Liver (tissue), 9 donors: Measurements from ENCODE around the gene FBN3. TPM values are rescaled to one million over a fixed set of nuclear protein-coding genes. Genes with fewer than 3 reads are reported as not detected.

ENCODE experiments used
- DNase-seq: peaks from one replicate; pipeline ENCODE4 v3.0.0-alpha.2; 2017; ENCODE audit warnings: low spot score
- H3K27ac ChIP-seq, 2 donors: one replicate each; pipeline ENCODE4 v1.7.0; 2013; ENCODE audit warnings: inconsistent platforms in 2 of 2, low read length in 2 of 2, control low read depth in 1 of 2, low read depth in 1 of 2, mild to moderate bottlenecking in 1 of 2
- H3K27me3 ChIP-seq, 4 donors: one replicate each; pipeline versions ENCODE4 v1.6.1 to v1.7.0; 2013; ENCODE audit warnings: low read length in 3 of 4, inconsistent platforms in 1 of 4, mild to moderate bottlenecking in 1 of 4, moderate library complexity in 1 of 4; ENCODE audit not compliant: control insufficient read depth in 4 of 4, insufficient read depth in 4 of 4
- H3K36me3 ChIP-seq, 4 donors: one replicate each; pipeline versions ENCODE4 v1.6.1 to v1.7.0; 2013; ENCODE audit warnings: low read length in 3 of 4, mild to moderate bottlenecking in 3 of 4, low read depth in 1 of 4, moderate library complexity in 1 of 4; ENCODE audit not compliant: control insufficient read depth in 4 of 4, insufficient read depth in 3 of 4
- H3K4me1 ChIP-seq, 4 donors: one replicate each; pipeline versions ENCODE4 v1.6.1 to v1.7.0; 2013; ENCODE audit warnings: low read length in 3 of 4, mild to moderate bottlenecking in 3 of 4, moderate library complexity in 1 of 4; ENCODE audit not compliant: control insufficient read depth in 4 of 4, insufficient read depth in 4 of 4
- H3K4me3 ChIP-seq, 3 donors: one replicate each; pipeline versions ENCODE4 v1.6.1 to v1.7.0; 2013; ENCODE audit warnings: low read length in 3 of 3, control low read depth in 1 of 3, low read depth in 1 of 3, mild to moderate bottlenecking in 1 of 3
- H3K9ac ChIP-seq, 2 donors: one replicate each; pipeline ENCODE4 v1.7.0; 2013; ENCODE audit warnings: low read length in 2 of 2, mild to moderate bottlenecking in 2 of 2, moderate library complexity in 2 of 2, control low read depth in 1 of 2, low read depth in 1 of 2
- H3K9me3 ChIP-seq, 4 donors: one replicate each; pipeline versions ENCODE4 v1.6.1 to v1.7.0; 2013; ENCODE audit warnings: low read length in 3 of 4; ENCODE audit not compliant: control insufficient read depth in 4 of 4
- EGR1 ChIP-seq, 2 donors: IDR thresholded peaks; 2 replicates each; pipeline ENCODE4 v1.6.1; 2016 to 2018; ENCODE audit warnings: antibody characterized with exemption in 2 of 2, low read depth in 2 of 2
- FOXA1 ChIP-seq: IDR thresholded peaks from 2 replicates; pipeline ENCODE4 v1.6.1; 2016; ENCODE audit warnings: antibody characterized with exemption
- FOXA2 ChIP-seq: IDR thresholded peaks from 2 replicates; pipeline ENCODE4 v1.6.1; 2016; ENCODE audit warnings: antibody characterized with exemption
- GABPA ChIP-seq, 2 donors: IDR thresholded peaks in 1 of 2; conservative IDR thresholded peaks in 1 of 2; 2 replicates each; pipeline ENCODE4 v1.6.1; 2016; ENCODE audit warnings: antibody characterized with exemption in 2 of 2, mild to moderate bottlenecking in 1 of 2, moderate library complexity in 1 of 2
- HNF4A ChIP-seq, 2 donors: conservative IDR thresholded peaks; 2 replicates each; pipeline ENCODE4 v1.6.1; 2016; ENCODE audit warnings: antibody characterized with exemption in 2 of 2, mild to moderate bottlenecking in 2 of 2
- HNF4G ChIP-seq: IDR thresholded peaks from 2 replicates; pipeline ENCODE4 v1.6.1; 2016; ENCODE audit warnings: antibody characterized with exemption
- JUND ChIP-seq, 2 donors: IDR thresholded peaks; 2 replicates each; pipeline ENCODE4 v1.6.1; 2016; ENCODE audit warnings: antibody characterized with exemption in 2 of 2
- NR2F2 ChIP-seq: IDR thresholded peaks from 2 replicates; pipeline ENCODE4 v1.6.1; 2016; ENCODE audit warnings: antibody characterized with exemption
- RAD21 ChIP-seq, 2 donors: IDR thresholded peaks; 2 replicates each; pipeline ENCODE4 v1.6.1; 2016; ENCODE audit warnings: antibody characterized with exemption in 2 of 2, mild to moderate bottlenecking in 2 of 2
- RXRA ChIP-seq, 2 donors: IDR thresholded peaks; 2 replicates each; pipeline ENCODE4 v1.6.1; 2017 to 2018; ENCODE audit warnings: antibody characterized with exemption in 2 of 2, mild to moderate bottlenecking in 1 of 2
- SP1 ChIP-seq: IDR thresholded peaks from 2 replicates; pipeline ENCODE4 v1.6.1; 2018; ENCODE audit warnings: antibody characterized with exemption, mild to moderate bottlenecking
- TAF1 ChIP-seq: conservative IDR thresholded peaks from 2 replicates; pipeline ENCODE4 v1.6.1; 2016; ENCODE audit warnings: antibody characterized with exemption, mild to moderate bottlenecking
- YY1 ChIP-seq: IDR thresholded peaks from 2 replicates; pipeline ENCODE4 v1.6.1; 2016; ENCODE audit warnings: antibody characterized with exemption, mild to moderate bottlenecking
- WGBS: extraction: QIAGEN DNeasy Blood & Tissue Kit; methylation state at CpG from one replicate; pipeline ENCODE4 v1.1.7; 2013; 5-methylcytosine and 5-hydroxymethylcytosine counted together
- polyA plus RNA-seq, 2 donors: library from polyadenylated mRNA; stranded (reverse) in 1 of 2; unstranded in 1 of 2; fragments of 200-250 nt in 1 of 2; fragments of >200 nt in 1 of 2; fragmentation: Nextera tagmentation in 1 of 2; extraction: Ambion mirVana in 1 of 2; gene quantifications; one replicate each; pipeline versions ENCODE4 v1.2.1 to v1.2.3, GENCODE V29; 2013 to 2015
- total RNA-seq, 2 donors: library from RNA; depleted of rRNA; stranded (reverse); fragments of >200 nt; gene quantifications; one replicate each; pipeline ENCODE4 v1.2.3, GENCODE V29; 2014
- TF ChIP-seq, protein P1 (sequence below): IDR thresholded peaks from 2 replicates; pipeline ENCODE4 v1.6.1; 2016; ENCODE audit warnings: antibody characterized with exemption
- TF ChIP-seq, protein P2 (sequence below): IDR thresholded peaks from 2 replicates; pipeline ENCODE4 v1.6.1; 2016; ENCODE audit warnings: antibody characterized with exemption
- TF ChIP-seq, protein P3 (sequence below): IDR thresholded peaks from 2 replicates; pipeline ENCODE4 v1.6.1; 2016; ENCODE audit warnings: antibody characterized with exemption
- TF ChIP-seq, protein P4 (sequence below): IDR thresholded peaks from 2 replicates; pipeline ENCODE4 v1.6.1; 2016; ENCODE audit warnings: antibody characterized with exemption, mild to moderate bottlenecking
- TF ChIP-seq, protein P5 (sequence below): fragments of 150-350 bp; IDR thresholded peaks from 2 replicates; pipeline ENCODE4 v1.5.1; 2017; ENCODE audit warnings: improper control_type of control experiment, low read depth, low read length; ENCODE audit not compliant: missing input control
- donor health status: healthy.
- donor health status: healthy.
- donor health status: healthy.
- donor health status: healthy.
- donor health status: healthy.

FBN3 gene
- total and polyA plus RNA-seq, 4 donors = under 0.01 to 0.61 (median 0.08) TPM; not detected in 1

DNA sequence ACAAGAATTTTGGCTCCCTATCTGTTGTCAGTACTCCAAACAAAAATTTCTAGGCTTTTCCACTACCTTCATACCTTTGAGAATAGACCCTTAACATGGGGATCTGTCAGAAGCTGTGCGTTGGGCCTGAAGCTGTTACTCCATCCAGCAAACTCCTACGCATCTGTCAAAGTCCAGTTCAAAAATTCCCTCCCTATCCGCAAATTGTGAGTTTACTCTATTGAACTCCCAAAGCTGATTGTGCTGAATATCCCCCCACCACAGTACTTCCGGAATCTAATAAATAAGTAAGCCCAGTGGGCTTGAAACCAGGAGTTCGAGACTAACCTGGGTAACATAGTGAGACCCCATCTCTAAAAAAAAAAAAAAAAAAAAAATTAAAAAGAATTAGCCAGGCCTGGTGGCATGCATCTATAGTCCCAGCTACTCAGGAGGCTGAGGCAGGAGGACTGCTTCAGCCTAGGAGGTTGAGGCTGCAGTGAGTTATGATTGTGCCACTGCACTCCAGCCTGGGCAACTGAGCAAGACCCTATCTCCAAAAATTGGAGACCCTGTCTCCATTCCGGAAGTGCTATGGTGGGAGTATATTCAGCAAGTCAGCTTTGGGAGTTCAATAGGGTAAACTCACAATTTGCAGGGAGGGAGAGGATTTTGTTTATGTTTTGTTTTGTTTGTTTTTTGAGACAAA is 930 bp upstream of the FBN3 start:
- 77% methylated on average over 6 of the region's 6 CpGs for WGBS
- H3K9ac ChIP-seq = no peak overlapping the region
- no peaks in the 10 kb centered on the region for H3K36me3 ChIP-seq
- no peak overlapping the region for H3K27ac ChIP-seq
- DNase-seq = no peak
- no peak overlapping the region for H3K4me3 ChIP-seq
- TF ChIP-seq NR2F2 (no peak), SP1 (no peak), FOXA2 (no peak), RXRA (IDR thresholded peaks at IDR 0.05) (no peak), HNF4A (conservative IDR thresholded peaks at IDR 0.05) (no peak), HNF4G (no peak), RAD21 (IDR thresholded peaks at IDR 0.05) (no peak), EGR1 (IDR thresholded peaks at IDR 0.05; ENCODE audit: low read depth in 2 of 2) (no peak), JUND (IDR thresholded peaks at IDR 0.05) (no peak), GABPA (IDR thresholded peaks at IDR 0.05 in 1 of 2, conservative IDR thresholded peaks at IDR 0.05 in 1 of 2) (no peak), YY1 (no peak), TAF1 (no peak), FOXA1 (no peak)
- TF ChIP-seq, protein P1, sequence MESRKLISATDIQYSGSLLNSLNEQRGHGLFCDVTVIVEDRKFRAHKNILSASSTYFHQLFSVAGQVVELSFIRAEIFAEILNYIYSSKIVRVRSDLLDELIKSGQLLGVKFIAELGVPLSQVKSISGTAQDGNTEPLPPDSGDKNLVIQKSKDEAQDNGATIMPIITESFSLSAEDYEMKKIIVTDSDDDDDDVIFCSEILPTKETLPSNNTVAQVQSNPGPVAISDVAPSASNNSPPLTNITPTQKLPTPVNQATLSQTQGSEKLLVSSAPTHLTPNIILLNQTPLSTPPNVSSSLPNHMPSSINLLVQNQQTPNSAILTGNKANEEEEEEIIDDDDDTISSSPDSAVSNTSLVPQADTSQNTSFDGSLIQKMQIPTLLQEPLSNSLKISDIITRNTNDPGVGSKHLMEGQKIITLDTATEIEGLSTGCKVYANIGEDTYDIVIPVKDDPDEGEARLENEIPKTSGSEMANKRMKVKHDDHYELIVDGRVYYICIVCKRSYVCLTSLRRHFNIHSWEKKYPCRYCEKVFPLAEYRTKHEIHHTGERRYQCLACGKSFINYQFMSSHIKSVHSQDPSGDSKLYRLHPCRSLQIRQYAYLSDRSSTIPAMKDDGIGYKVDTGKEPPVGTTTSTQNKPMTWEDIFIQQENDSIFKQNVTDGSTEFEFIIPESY = no peak
- TF ChIP-seq, protein P2, sequence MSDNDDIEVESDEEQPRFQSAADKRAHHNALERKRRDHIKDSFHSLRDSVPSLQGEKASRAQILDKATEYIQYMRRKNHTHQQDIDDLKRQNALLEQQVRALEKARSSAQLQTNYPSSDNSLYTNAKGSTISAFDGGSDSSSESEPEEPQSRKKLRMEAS = no peak
- TF ChIP-seq, protein P3, sequence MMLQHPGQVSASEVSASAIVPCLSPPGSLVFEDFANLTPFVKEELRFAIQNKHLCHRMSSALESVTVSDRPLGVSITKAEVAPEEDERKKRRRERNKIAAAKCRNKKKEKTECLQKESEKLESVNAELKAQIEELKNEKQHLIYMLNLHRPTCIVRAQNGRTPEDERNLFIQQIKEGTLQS = no peak
- TF ChIP-seq, protein P4, sequence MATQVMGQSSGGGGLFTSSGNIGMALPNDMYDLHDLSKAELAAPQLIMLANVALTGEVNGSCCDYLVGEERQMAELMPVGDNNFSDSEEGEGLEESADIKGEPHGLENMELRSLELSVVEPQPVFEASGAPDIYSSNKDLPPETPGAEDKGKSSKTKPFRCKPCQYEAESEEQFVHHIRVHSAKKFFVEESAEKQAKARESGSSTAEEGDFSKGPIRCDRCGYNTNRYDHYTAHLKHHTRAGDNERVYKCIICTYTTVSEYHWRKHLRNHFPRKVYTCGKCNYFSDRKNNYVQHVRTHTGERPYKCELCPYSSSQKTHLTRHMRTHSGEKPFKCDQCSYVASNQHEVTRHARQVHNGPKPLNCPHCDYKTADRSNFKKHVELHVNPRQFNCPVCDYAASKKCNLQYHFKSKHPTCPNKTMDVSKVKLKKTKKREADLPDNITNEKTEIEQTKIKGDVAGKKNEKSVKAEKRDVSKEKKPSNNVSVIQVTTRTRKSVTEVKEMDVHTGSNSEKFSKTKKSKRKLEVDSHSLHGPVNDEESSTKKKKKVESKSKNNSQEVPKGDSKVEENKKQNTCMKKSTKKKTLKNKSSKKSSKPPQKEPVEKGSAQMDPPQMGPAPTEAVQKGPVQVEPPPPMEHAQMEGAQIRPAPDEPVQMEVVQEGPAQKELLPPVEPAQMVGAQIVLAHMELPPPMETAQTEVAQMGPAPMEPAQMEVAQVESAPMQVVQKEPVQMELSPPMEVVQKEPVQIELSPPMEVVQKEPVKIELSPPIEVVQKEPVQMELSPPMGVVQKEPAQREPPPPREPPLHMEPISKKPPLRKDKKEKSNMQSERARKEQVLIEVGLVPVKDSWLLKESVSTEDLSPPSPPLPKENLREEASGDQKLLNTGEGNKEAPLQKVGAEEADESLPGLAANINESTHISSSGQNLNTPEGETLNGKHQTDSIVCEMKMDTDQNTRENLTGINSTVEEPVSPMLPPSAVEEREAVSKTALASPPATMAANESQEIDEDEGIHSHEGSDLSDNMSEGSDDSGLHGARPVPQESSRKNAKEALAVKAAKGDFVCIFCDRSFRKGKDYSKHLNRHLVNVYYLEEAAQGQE = no peak
- TF ChIP-seq, protein P5, sequence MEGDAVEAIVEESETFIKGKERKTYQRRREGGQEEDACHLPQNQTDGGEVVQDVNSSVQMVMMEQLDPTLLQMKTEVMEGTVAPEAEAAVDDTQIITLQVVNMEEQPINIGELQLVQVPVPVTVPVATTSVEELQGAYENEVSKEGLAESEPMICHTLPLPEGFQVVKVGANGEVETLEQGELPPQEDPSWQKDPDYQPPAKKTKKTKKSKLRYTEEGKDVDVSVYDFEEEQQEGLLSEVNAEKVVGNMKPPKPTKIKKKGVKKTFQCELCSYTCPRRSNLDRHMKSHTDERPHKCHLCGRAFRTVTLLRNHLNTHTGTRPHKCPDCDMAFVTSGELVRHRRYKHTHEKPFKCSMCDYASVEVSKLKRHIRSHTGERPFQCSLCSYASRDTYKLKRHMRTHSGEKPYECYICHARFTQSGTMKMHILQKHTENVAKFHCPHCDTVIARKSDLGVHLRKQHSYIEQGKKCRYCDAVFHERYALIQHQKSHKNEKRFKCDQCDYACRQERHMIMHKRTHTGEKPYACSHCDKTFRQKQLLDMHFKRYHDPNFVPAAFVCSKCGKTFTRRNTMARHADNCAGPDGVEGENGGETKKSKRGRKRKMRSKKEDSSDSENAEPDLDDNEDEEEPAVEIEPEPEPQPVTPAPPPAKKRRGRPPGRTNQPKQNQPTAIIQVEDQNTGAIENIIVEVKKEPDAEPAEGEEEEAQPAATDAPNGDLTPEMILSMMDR = no peak
- peaks cover 0 to 12% (median 9%) of the 10 kb centered on the region in 4 donors for H3K4me1 ChIP-seq
- H3K27me3 ChIP-seq = peaks cover 0 to 9% (median 2%) of the 10 kb centered on the region in 4 donors
- H3K9me3 ChIP-seq = no peaks in the 10 kb centered on the region
